Osteocyte (in vitro differentiated cells): ENCODE measurements around the gene IFITM2. TPM values are rescaled to one million over a fixed set of nuclear protein-coding genes. Genes with fewer than 3 reads are reported as not detected.
"Not testable (repeated sequence)": the region's sequence is repeated elsewhere in the genome, so short reads cannot be mapped to it uniquely, and the experiment has no call there.

Source experiments
- DNase-seq: peaks from one replicate; pipeline ENCODE4 v3.0.0; 2021; ENCODE audit warnings: mixed read lengths; ENCODE audit not compliant: unreplicated experiment; ENCODE audit errors: extremely low spot score
- H3K27ac Mint-ChIP-seq: one replicate; pipeline ENCODE4 v1.8.0; 2021; ENCODE audit warnings: mild to moderate bottlenecking, mixed read lengths; ENCODE audit not compliant: unreplicated experiment
- H3K27me3 Mint-ChIP-seq: one replicate; pipeline ENCODE4 v1.8.0; 2021; ENCODE audit warnings: mixed read lengths; ENCODE audit not compliant: unreplicated experiment
- H3K36me3 Mint-ChIP-seq: one replicate; pipeline ENCODE4 v1.8.0; 2021; ENCODE audit warnings: mixed read lengths; ENCODE audit not compliant: unreplicated experiment
- H3K4me1 Mint-ChIP-seq: one replicate; pipeline ENCODE4 v1.8.0; 2021; ENCODE audit warnings: mixed read lengths; ENCODE audit not compliant: unreplicated experiment
- H3K4me3 Mint-ChIP-seq: one replicate; pipeline ENCODE4 v1.8.0; 2021; ENCODE audit warnings: mild to moderate bottlenecking, moderate library complexity, mixed read lengths; ENCODE audit not compliant: unreplicated experiment
- H3K9me3 Mint-ChIP-seq: one replicate; pipeline ENCODE4 v1.8.0; 2021; ENCODE audit warnings: mixed read lengths; ENCODE audit not compliant: unreplicated experiment
- total RNA-seq: library from RNA; stranded (reverse); gene quantifications from 2 replicates; pipeline ENCODE4 v1.2.1, GENCODE V29; 2021
- TF ChIP-seq, protein P1 (sequence below): fragments of 200-600 bp; sonication (generic); IDR thresholded peaks from 2 replicates; pipeline ENCODE4 v1.5.0; 2021; ENCODE audit warnings: antibody characterized with exemption, mild to moderate bottlenecking, moderate library complexity

Gene IFITM2
- total RNA-seq, 1 donor from 2014 or later = 698 TPM

DNA sequence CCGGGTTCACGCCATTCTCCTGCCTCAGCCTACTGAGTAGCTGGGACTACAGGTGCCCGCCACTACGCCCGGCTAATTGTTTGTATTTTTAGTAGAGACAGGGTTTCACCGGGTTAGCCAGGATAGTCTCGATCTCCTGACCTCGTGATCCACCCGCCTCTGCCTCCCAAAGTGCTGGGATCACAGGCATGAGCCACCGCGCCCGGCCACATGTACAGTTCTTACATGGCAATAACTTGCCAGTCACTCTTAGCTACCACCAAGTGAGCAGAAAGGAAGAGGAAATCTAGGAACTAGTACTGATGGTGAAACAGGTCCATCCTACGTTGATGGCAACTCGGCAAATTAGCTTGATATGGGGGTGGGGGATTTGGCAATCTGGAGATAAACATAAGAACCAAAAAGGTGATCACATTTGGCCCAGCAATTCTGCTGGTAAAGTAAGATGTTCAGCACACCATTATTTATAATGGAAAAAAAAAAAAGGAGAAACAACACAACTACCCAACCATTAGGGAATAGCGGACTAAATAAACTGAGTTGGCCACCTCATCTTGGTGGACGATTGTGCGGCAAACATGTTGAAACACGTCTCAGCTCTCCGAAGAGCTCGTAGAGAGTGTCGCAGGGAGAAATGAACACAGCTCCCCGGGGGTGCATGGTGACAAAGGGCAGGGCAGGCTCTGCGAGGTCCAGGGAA, 24.1 kb upstream of the IFITM2 start:
- TF ChIP-seq, protein P1, sequence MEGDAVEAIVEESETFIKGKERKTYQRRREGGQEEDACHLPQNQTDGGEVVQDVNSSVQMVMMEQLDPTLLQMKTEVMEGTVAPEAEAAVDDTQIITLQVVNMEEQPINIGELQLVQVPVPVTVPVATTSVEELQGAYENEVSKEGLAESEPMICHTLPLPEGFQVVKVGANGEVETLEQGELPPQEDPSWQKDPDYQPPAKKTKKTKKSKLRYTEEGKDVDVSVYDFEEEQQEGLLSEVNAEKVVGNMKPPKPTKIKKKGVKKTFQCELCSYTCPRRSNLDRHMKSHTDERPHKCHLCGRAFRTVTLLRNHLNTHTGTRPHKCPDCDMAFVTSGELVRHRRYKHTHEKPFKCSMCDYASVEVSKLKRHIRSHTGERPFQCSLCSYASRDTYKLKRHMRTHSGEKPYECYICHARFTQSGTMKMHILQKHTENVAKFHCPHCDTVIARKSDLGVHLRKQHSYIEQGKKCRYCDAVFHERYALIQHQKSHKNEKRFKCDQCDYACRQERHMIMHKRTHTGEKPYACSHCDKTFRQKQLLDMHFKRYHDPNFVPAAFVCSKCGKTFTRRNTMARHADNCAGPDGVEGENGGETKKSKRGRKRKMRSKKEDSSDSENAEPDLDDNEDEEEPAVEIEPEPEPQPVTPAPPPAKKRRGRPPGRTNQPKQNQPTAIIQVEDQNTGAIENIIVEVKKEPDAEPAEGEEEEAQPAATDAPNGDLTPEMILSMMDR = no peak
- no peaks in the 10 kb centered on the region for H3K9me3 Mint-ChIP-seq
- no peak overlapping the region for H3K4me3 Mint-ChIP-seq
- H3K36me3 Mint-ChIP-seq = no peaks in the 10 kb centered on the region
- H3K4me1 Mint-ChIP-seq = peaks cover 9% of the 10 kb centered on the region
- no peak overlapping the region for H3K27ac Mint-ChIP-seq
- no peak for DNase-seq
- no peaks in the 10 kb centered on the region for H3K27me3 Mint-ChIP-seq

DNA sequence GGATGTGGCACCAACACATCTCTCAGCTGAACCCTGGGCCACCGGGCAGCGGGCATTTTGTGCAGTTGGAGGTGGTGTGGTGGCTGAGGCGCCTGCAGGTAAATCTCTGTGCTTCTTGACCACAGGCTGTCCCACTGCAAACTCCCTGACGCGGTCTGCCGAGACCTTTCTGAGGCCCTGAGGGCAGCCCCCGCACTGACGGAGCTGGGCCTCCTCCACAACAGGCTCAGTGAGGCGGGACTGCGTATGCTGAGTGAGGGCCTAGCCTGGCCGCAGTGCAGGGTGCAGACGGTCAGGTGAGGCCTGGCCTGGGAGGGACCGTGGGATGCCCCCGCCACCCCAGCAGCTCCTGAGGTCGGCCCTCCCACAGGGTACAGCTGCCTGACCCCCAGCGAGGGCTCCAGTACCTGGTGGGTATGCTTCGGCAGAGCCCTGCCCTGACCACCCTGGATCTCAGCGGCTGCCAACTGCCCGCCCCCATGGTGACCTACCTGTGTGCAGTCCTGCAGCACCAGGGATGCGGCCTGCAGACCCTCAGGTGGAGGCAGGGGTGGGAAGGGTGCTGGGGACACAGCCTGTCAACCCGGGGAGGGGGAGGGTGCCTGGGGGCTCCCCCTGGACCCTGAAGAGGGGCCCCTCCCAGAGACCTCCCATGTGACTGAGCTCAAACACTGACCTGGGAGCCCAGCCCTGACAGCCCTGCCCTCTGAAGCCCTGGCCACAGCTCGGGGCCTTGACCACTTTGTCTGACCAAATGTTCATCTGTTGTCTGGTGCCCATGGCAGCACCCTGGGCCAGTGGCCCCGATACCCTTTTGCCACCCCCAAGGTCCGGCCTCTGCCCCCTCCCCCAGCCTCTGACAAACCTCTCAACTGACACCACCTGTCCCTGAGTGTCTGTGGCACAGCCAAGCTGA, 23.3 kb upstream of the IFITM2 start:
- Mint-ChIP-seq H3K27me3 (no peaks in the 10 kb centered on the region), H3K36me3 (no peaks in the 10 kb centered on the region), H3K4me1 (peaks cover 9% of the 10 kb centered on the region), H3K9me3 (no peaks in the 10 kb centered on the region), H3K27ac (no peak overlapping the region), H3K4me3 (no peak overlapping the region)
- no peak for DNase-seq
- TF ChIP-seq, protein P1 = no peak

DNA sequence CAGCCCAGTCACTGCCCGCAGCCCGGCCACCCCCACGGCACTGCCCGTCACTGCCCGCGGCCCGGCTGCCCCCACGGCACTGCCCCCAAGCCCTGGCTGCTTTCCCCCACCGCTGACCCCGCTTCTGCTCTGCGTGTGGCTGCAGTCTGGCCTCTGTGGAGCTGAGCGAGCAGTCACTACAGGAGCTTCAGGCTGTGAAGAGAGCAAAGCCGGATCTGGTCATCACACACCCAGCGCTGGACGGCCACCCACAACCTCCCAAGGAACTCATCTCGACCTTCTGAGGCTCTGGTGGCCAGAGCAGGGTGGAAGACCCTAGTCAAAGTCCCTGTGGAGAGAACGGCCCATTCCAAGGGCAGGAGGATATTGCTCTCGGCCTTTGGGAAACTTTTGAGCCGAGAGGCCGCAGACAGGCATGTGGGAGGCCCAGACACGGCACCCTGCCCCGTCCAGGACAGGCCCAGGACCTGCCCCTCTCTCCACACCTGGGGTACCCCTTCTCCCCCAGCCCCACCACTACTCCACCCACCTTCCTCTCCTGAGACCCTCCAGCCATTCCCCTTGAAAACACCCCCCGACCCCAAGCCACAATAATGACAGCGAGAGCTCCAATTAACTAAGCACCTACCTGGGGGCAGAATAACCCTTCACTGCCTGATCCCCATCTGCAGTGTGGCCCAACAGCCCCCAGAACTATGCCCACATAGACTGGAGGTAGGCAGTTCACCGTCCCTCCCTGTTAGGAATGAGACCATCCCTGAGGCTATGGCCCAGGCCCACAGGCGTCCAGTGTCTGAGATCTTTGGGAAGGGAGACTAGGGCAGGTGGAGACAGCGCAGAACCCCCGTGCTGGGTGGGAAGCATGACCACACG, 22.4 kb upstream of the IFITM2 start:
- Mint-ChIP-seq H3K36me3 (no peaks in the 10 kb centered on the region), H3K4me3 (no peak overlapping the region), H3K27ac (no peak overlapping the region), H3K4me1 (peaks cover 12% of the 10 kb centered on the region), H3K27me3 (no peaks in the 10 kb centered on the region), H3K9me3 (no peaks in the 10 kb centered on the region)
- TF ChIP-seq, protein P1 = no peak
- no peak for DNase-seq

DNA sequence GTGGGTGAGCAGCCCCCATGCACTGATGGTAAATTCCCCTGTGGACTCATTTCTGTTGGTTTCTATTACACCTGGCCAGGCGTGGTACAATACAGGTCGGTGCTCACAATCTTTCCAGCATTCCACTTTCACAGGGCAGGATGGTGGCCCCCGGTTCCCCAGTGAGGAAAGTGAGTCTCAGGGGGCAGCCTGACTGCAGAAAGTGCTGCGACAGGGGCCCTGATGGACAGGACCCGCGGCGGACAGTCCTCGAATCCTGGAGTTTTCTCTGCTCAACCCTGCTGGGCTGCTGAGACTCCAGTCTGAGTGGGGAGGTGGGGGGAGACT, 21.8 kb upstream of the IFITM2 start:
- H3K27ac Mint-ChIP-seq = no peak overlapping the region
- DNase-seq = no peak
- H3K9me3 Mint-ChIP-seq = no peaks in the 10 kb centered on the region
- no peak overlapping the region for H3K4me3 Mint-ChIP-seq
- H3K36me3 Mint-ChIP-seq = no peaks in the 10 kb centered on the region
- no peaks in the 10 kb centered on the region for H3K27me3 Mint-ChIP-seq
- TF ChIP-seq, protein P1 = no peak
- peaks cover 12% of the 10 kb centered on the region for H3K4me1 Mint-ChIP-seq

DNA sequence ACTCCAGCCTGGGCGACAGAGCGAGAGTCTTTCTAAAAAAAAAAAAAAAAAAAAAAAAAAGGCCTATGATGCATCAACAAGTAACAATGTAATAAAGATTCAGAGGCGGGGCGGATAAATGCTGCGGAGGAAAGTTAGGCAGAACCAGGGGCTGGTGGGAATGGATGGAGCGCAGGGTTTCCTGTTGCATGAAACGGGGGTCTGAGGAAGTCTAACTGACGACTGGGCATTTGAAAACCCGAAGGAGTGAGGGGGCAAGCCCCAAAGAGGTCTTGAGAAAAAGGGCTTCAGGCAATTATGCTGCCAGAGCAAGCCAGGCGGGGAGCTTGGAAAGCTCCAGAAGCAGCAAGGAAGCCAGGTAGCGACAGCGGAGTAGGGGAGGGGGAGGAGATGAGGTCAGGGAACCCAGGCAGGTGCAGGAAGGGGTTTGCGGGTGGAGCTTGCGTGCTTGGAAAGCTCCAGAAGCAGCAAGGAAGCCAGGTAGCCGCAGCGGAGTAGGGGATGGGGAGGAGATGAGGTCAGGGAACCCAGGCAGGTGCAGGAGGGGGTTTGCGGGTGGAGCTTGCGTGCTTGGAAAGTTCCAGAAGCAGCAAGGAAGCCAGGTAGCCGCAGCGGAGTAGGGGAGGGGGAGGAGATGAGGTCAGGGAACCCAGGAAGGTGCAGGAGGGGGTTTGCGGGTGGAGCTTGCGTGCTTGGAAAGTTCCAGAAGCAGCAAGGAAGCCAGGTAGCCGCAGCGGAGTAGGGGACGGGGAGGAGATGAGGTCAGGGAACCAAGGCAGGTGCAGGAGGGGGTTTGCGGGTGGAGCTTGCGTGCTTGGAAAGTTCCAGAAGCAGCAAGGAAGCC, 20.4 kb upstream of the IFITM2 start:
- H3K9me3 Mint-ChIP-seq, H3K36me3 Mint-ChIP-seq, H3K27me3 Mint-ChIP-seq, H3K27ac Mint-ChIP-seq, DNase-seq: not testable (repeated sequence)
- Mint-ChIP-seq H3K4me3 (peak overlapping the region; percentile 61), H3K4me1 (peaks cover 15% of the 10 kb centered on the region)
